HEK293 (cell line): Measurements from ENCODE around the gene BAIAP3.

Source experiments
- CTCF ChIA-PET: fragments of 350-600 bp; formaldehyde crosslinking; extraction: SDS; loops from one replicate; lab custom pipeline; 2021; ENCODE audit warnings: antibody characterized with exemption; lab: Yijun Ruan, JAX
- POLR2A ChIA-PET: fragments of 300-600 bp; formaldehyde crosslinking; extraction: SDS; loops from one replicate; lab custom pipeline; 2020; ENCODE audit warnings: antibody characterized with exemption, inconsistent platforms; lab: Yijun Ruan, JAX
- H3K27ac ChIP-seq: fragments of 200-500 bp; sonication (Bioruptor generic); 2 replicates; pipeline ENCODE4 v1.5.1; 2014; ENCODE audit warnings: low read depth, low read length, control low read depth, inconsistent platforms; ENCODE audit errors: extremely low read depth
- H3K36me3 ChIP-seq, 2 experiments: fragments of 200-500 bp in 1 of 2; sonication (Bioruptor generic) in 1 of 2; 1 replicate in 1 of 2; 2 replicates in 1 of 2; pipeline ENCODE4 v1.5.1; 2014 to 2017; ENCODE audit warnings: inconsistent platforms in 2 of 2, low read length in 2 of 2; ENCODE audit not compliant: control insufficient read depth in 2 of 2, insufficient read depth in 1 of 2
- H3K4me1 ChIP-seq: fragments of 200-500 bp; sonication (Bioruptor generic); 2 replicates; pipeline ENCODE4 v1.5.1; 2014; ENCODE audit warnings: mild to moderate bottlenecking, low read length, inconsistent platforms; ENCODE audit not compliant: control insufficient read depth, insufficient read depth
- H3K4me3 ChIP-seq: 2 replicates; pipeline ENCODE4 v1.5.1; 2011; ENCODE audit warnings: low read depth, mild to moderate bottlenecking, control low read depth, low read length, moderate library complexity
- H3K9me3 ChIP-seq: fragments of 200-500 bp; sonication (Bioruptor generic); 2 replicates; pipeline ENCODE4 v1.5.1; 2014; ENCODE audit warnings: low read depth, low read length, inconsistent platforms; ENCODE audit not compliant: control insufficient read depth, insufficient read depth
- ATF2 ChIP-seq: fragments of 450-650 bp; formaldehyde crosslinking; IDR thresholded peaks from 2 replicates; pipeline ENCODE4 v1.5.1; 2016; ENCODE audit warnings: missing biosample characterization, missing genetic modification characterization, low read depth
- BCL11B ChIP-seq: fragments of 450-650 bp; formaldehyde crosslinking; IDR thresholded peaks from 2 replicates; pipeline ENCODE4 v1.5.1; 2016; ENCODE audit warnings: low read depth, missing biosample characterization, missing genetic modification characterization
- FEZF1 ChIP-seq: fragments of 450-650 bp; formaldehyde crosslinking; IDR thresholded peaks from 2 replicates; pipeline ENCODE4 v1.5.1; 2016; ENCODE audit warnings: missing biosample characterization, missing genetic modification characterization
- KLF10 ChIP-seq: fragments of 450-650 bp; IDR thresholded peaks from 2 replicates; pipeline ENCODE4 v1.5.1; 2018; ENCODE audit warnings: missing biosample characterization, mild to moderate bottlenecking, missing genetic modification characterization
- KLF7 ChIP-seq: fragments of 450-650 bp; formaldehyde crosslinking; IDR thresholded peaks from 2 replicates; pipeline ENCODE4 v1.5.1; 2016; ENCODE audit warnings: missing biosample characterization, missing genetic modification characterization, borderline replicate concordance
- OVOL3 ChIP-seq: fragments of 450-650 bp; formaldehyde crosslinking; IDR thresholded peaks from 2 replicates; pipeline ENCODE4 v1.5.1; 2016; ENCODE audit warnings: missing biosample characterization, missing genetic modification characterization
- PRDM6 ChIP-seq: fragments of 450-650 bp; formaldehyde crosslinking; IDR thresholded peaks from 2 replicates; pipeline ENCODE4 v1.5.1; 2017; ENCODE audit warnings: missing biosample characterization, missing genetic modification characterization
- RBAK ChIP-seq: fragments of 450-650 bp; formaldehyde crosslinking; IDR thresholded peaks from 2 replicates; pipeline ENCODE4 v1.5.1; 2016; ENCODE audit warnings: missing biosample characterization, missing genetic modification characterization
- SCRT1 ChIP-seq: fragments of 450-650 bp; formaldehyde crosslinking; IDR thresholded peaks from 2 replicates; pipeline ENCODE4 v1.5.1; 2016; ENCODE audit warnings: missing biosample characterization, missing genetic modification characterization, borderline replicate concordance
- SCRT2 ChIP-seq: fragments of 450-650 bp; formaldehyde crosslinking; IDR thresholded peaks from 2 replicates; pipeline ENCODE4 v1.5.1; 2016; ENCODE audit warnings: missing biosample characterization, missing genetic modification characterization
- WT1 ChIP-seq: fragments of 450-650 bp; formaldehyde crosslinking; IDR thresholded peaks from 2 replicates; pipeline ENCODE4 v1.5.1; 2016; ENCODE audit warnings: missing biosample characterization, missing genetic modification characterization
- ZBTB21 ChIP-seq: fragments of 450-650 bp; formaldehyde crosslinking; IDR thresholded peaks from 2 replicates; pipeline ENCODE4 v1.5.1; 2017; ENCODE audit warnings: missing biosample characterization, missing genetic modification characterization
- ZBTB7A ChIP-seq: fragments of 450-650 bp; formaldehyde crosslinking; IDR thresholded peaks from 2 replicates; pipeline ENCODE4 v1.5.1; 2016; ENCODE audit warnings: low read depth, missing biosample characterization, missing genetic modification characterization
- ZFP37 ChIP-seq: fragments of 450-650 bp; formaldehyde crosslinking; IDR thresholded peaks from 2 replicates; pipeline ENCODE4 v1.5.1; 2016; ENCODE audit warnings: missing biosample characterization, missing genetic modification characterization
- ZNF121 ChIP-seq: fragments of 450-650 bp; formaldehyde crosslinking; IDR thresholded peaks from 2 replicates; pipeline ENCODE4 v1.5.1; 2016; ENCODE audit warnings: missing biosample characterization, missing genetic modification characterization
- ZNF133 ChIP-seq: fragments of 450-650 bp; formaldehyde crosslinking; IDR thresholded peaks from 2 replicates; pipeline ENCODE4 v1.5.1; 2016; ENCODE audit warnings: missing biosample characterization, missing genetic modification characterization
- ZNF157 ChIP-seq: fragments of 450-650 bp; formaldehyde crosslinking; IDR thresholded peaks from 2 replicates; pipeline ENCODE4 v1.5.1; 2016; ENCODE audit warnings: missing biosample characterization, missing genetic modification characterization
- ZNF2 ChIP-seq: fragments of 450-650 bp; formaldehyde crosslinking; IDR thresholded peaks from 2 replicates; pipeline ENCODE4 v1.5.1; 2016; ENCODE audit warnings: missing biosample characterization, missing genetic modification characterization
- ZNF239 ChIP-seq: fragments of 450-650 bp; formaldehyde crosslinking; IDR thresholded peaks from 2 replicates; pipeline ENCODE4 v1.5.1; 2016; ENCODE audit warnings: missing biosample characterization, missing genetic modification characterization
- ZNF24 ChIP-seq: fragments of 450-650 bp; formaldehyde crosslinking; IDR thresholded peaks from 2 replicates; pipeline ENCODE4 v1.5.1; 2016; ENCODE audit warnings: missing biosample characterization, missing genetic modification characterization
- ZNF248 ChIP-seq: fragments of 450-650 bp; formaldehyde crosslinking; IDR thresholded peaks from 2 replicates; pipeline ENCODE4 v1.5.1; 2017; ENCODE audit warnings: missing biosample characterization, missing genetic modification characterization
- ZNF341 ChIP-seq: fragments of 450-650 bp; formaldehyde crosslinking; IDR thresholded peaks from 2 replicates; pipeline ENCODE4; 2016; ENCODE audit warnings: low read depth, missing biosample characterization, missing genetic modification characterization
- ZNF433 ChIP-seq: fragments of 450-650 bp; formaldehyde crosslinking; IDR thresholded peaks from 2 replicates; pipeline ENCODE4 v1.5.1; 2016; ENCODE audit warnings: missing biosample characterization, missing genetic modification characterization, low read depth
- ZNF449 ChIP-seq: fragments of 450-650 bp; formaldehyde crosslinking; IDR thresholded peaks from 2 replicates; pipeline ENCODE4 v1.5.1; 2017; ENCODE audit warnings: missing biosample characterization, mild to moderate bottlenecking, missing genetic modification characterization, moderate library complexity
- ZNF521 ChIP-seq: fragments of 450-650 bp; formaldehyde crosslinking; IDR thresholded peaks from 2 replicates; pipeline ENCODE4 v1.5.1; 2017; ENCODE audit warnings: missing biosample characterization, mild to moderate bottlenecking, missing genetic modification characterization
- ZNF580 ChIP-seq: fragments of 450-650 bp; formaldehyde crosslinking; IDR thresholded peaks from 2 replicates; pipeline ENCODE4 v1.5.1; 2016; ENCODE audit warnings: missing biosample characterization, missing genetic modification characterization
- ZNF660 ChIP-seq: fragments of 450-650 bp; IDR thresholded peaks from 2 replicates; pipeline ENCODE4 v1.5.1; 2018; ENCODE audit warnings: missing biosample characterization, mild to moderate bottlenecking, missing genetic modification characterization
- ZNF692 ChIP-seq: fragments of 450-650 bp; formaldehyde crosslinking; IDR thresholded peaks from 2 replicates; pipeline ENCODE4 v1.5.1; 2016; ENCODE audit warnings: missing biosample characterization, missing genetic modification characterization
- ZNF76 ChIP-seq: fragments of 450-650 bp; formaldehyde crosslinking; IDR thresholded peaks from 2 replicates; pipeline ENCODE4; 2016; ENCODE audit warnings: low read depth, missing biosample characterization, missing genetic modification characterization, borderline replicate concordance
- ZNF777 ChIP-seq: fragments of 450-650 bp; formaldehyde crosslinking; IDR thresholded peaks from 2 replicates; pipeline ENCODE4 v1.5.1; 2017; ENCODE audit warnings: missing biosample characterization, missing genetic modification characterization, borderline replicate concordance
- ZSCAN30 ChIP-seq: fragments of 450-650 bp; IDR thresholded peaks from 2 replicates; pipeline ENCODE4 v1.5.1; 2018; ENCODE audit warnings: missing biosample characterization, mild to moderate bottlenecking, missing genetic modification characterization, moderate library complexity

Gene BAIAP3

GRCh38 chr16:1308977-1309885, 24.2 kb upstream of the BAIAP3 start, which contains the start of gene UBE2I:
TSS of gene UBE2I (plus strand) at chr16:1309636. CDS start at chr16:1314031, 4,395 bp downstream.
- H3K4me3 ChIP-seq: peak within 1 kb of the TSS; percentile 81
- H3K27ac ChIP-seq: peak within 1 kb of the TSS; percentile 100
- POLR2A ChIA-PET: interaction anchor here (0.5 to 1.6 kb wide), 7 partner anchors 8 to 573 kb away, joined by 3 to 10 read pairs (median 3); partner anchors contain the start of gene UQCC4
- H3K36me3 ChIP-seq: peaks cover 0 to 33% of the 10 kb centered on the region in 2 experiments; a peak in 1 of 3 replicates
- CTCF ChIA-PET: no interaction called here
- no peaks in the 10 kb centered on the region for H3K9me3 ChIP-seq
- H3K4me1 ChIP-seq: peaks cover 8% of the 10 kb centered on the region
- TF ChIP-seq SCRT1 (tag by site-specific recombination) (no peak), ATF2 (tag by site-specific recombination) (peak; percentile 37), ZNF692 (tag by site-specific recombination) (peak; percentile 93), ZNF133 (tag by site-specific recombination) (no peak), ZNF76 (tag by site-specific recombination) (peak; percentile 85), SCRT2 (tag by site-specific recombination) (no peak), ZBTB21 (0 out of 2 replicates have a peak, but pooled peaks have one; percentile 62), ZNF580 (peak; percentile 85; the same call in 1 of the 2 replicates), ZNF248 (tag by site-specific recombination) (no peak), ZNF449 (tag by site-specific recombination) (0 out of 2 replicates have a peak, but pooled peaks have one; percentile 45), OVOL3 (tag by site-specific recombination) (peak; percentile 80), PRDM6 (tag by site-specific recombination) (no peak), ZNF24 (tag by site-specific recombination) (peak; percentile 70), ZNF239 (tag by site-specific recombination) (0 out of 2 replicates have a peak, but pooled peaks have one; percentile 59), ZNF521 (tag by site-specific recombination) (no peak), ZNF777 (tag by site-specific recombination) (peak; percentile 100), FEZF1 (tag by site-specific recombination) (peak; percentile 53), ZNF2 (peak; percentile 96), ZNF121 (tag by site-specific recombination) (peak; percentile 67; the same call in 1 of the 2 replicates), RBAK (no peak), ZNF341 (tag by site-specific recombination) (peak; percentile 12; the same call in 1 of the 2 replicates), ZNF157 (tag by site-specific recombination) (no peak), ZNF660 (tag by site-specific recombination) (peak; percentile 9; the same call in 1 of the 2 replicates), ZBTB7A (tag by site-specific recombination) (peak; percentile 89), BCL11B (tag by site-specific recombination) (peak; percentile 94), KLF7 (peak; percentile 94), ZNF433 (tag by site-specific recombination) (0 out of 2 replicates have a peak, but pooled peaks have one; percentile 14), ZFP37 (tag by site-specific recombination) (peak; percentile 62; the same call in 1 of the 2 replicates), KLF10 (tag by site-specific recombination) (peak; percentile 84; the same call in 1 of the 2 replicates), ZSCAN30 (peak; percentile 73), WT1 (tag by site-specific recombination) (peak; percentile 40; the same call in 1 of the 2 replicates)
